Measurements from ENCODE around the gene LDB3.

Gene LDB3

DNA sequence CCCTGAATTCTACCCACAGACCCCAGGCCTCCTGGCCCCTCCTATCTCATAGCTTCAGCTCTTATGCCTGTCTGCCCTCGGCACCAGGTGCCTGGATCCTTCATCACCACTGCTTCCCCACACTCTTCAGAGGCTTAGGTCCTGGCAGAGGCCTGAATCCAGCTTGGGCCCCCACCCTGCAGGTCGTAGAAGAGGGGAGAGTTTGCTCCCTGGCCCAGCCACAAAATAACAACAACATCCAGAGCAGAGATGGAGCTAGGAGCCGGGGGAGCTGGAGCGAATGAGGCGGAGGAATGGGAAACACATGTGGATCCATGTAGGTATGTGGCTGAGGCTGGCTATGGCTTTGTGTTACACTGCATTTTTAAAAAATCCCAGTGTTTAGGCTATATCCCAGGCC, 21.8 kb upstream of the LDB3 start:
- TF ChIP-seq, protein P1, sequence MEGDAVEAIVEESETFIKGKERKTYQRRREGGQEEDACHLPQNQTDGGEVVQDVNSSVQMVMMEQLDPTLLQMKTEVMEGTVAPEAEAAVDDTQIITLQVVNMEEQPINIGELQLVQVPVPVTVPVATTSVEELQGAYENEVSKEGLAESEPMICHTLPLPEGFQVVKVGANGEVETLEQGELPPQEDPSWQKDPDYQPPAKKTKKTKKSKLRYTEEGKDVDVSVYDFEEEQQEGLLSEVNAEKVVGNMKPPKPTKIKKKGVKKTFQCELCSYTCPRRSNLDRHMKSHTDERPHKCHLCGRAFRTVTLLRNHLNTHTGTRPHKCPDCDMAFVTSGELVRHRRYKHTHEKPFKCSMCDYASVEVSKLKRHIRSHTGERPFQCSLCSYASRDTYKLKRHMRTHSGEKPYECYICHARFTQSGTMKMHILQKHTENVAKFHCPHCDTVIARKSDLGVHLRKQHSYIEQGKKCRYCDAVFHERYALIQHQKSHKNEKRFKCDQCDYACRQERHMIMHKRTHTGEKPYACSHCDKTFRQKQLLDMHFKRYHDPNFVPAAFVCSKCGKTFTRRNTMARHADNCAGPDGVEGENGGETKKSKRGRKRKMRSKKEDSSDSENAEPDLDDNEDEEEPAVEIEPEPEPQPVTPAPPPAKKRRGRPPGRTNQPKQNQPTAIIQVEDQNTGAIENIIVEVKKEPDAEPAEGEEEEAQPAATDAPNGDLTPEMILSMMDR (IDR thresholded peaks at IDR 0.05; ENCODE audit: low read length) = no peak
- TF ChIP-seq EZH2 (IDR thresholded peaks at IDR 0.05; ENCODE audit: borderline replicate concordance, low read length) = no peak

DNA sequence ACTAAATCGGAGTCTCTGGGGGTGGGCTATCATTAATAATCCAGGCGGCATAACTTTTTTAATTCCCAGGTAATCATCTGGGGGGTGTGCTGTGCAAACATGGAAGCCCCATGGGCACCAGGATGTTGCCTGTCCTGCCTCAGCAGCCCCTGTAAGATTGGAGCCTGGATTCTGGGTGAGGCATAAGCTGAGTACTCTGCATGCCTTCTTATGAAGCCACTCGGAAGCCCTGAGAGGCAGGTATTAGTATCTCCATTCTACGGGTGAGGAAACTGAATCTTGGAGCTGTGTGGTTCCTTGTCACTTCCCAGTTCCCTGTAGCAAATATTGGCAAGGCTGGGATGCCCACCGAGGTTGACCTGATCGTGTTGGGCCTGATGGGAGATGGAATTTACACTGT, 21.4 kb upstream of the LDB3 start:
- Histone ChIP-seq H2AFZ (ENCODE audit: low read length) (no peak overlapping the region), H3K27ac (ENCODE audit: low read depth, low read length, poor library complexity, severe bottlenecking) (no peak overlapping the region), H3K4me2 (ENCODE audit: low read length) (no peak overlapping the region), H3K4me3 (ENCODE audit: low read depth, low read length, poor library complexity, severe bottlenecking) (no peak overlapping the region), H3K79me2 (ENCODE audit: insufficient read depth, low read length) (no peaks in the 10 kb centered on the region), H3F3A (ENCODE audit: insufficient read depth, low read length) (no peaks in the 10 kb centered on the region), H3K27me3 (ENCODE audit: insufficient read depth, low read length) (0 out of 2 replicates have a peak, but pooled peaks cover 2% of the 10 kb centered on the region), H3K9ac (ENCODE audit: low read length) (no peak overlapping the region), H3K4me1 (ENCODE audit: insufficient read depth, low read length, severe bottlenecking) (no peaks in the 10 kb centered on the region), H4K20me1 (ENCODE audit: insufficient read depth, low read length) (no peaks in the 10 kb centered on the region), H3K9me3 (ENCODE audit: low read length) (peaks cover under 1% of the 10 kb centered on the region; the same call in 1 of the 2 replicates), H3K9me2 (ENCODE audit: low read depth, low read length) (no peaks in the 10 kb centered on the region), H3K36me3 (ENCODE audit: insufficient read depth, low read length) (no peaks in the 10 kb centered on the region; the same call in 1 of the 2 replicates)
- TF ChIP-seq, protein P1 (IDR thresholded peaks at IDR 0.05; ENCODE audit: low read length) = no peak
- TF ChIP-seq EZH2 (IDR thresholded peaks at IDR 0.05; ENCODE audit: borderline replicate concordance, low read length) = no peak

More for the DNA sequence above, 21.8 kb upstream of the LDB3 start:
- Histone ChIP-seq H3K27ac (ENCODE audit: low read depth, low read length, poor library complexity, severe bottlenecking) (no peak overlapping the region), H3K4me1 (ENCODE audit: insufficient read depth, low read length, severe bottlenecking) (no peaks in the 10 kb centered on the region), H3K9me2 (ENCODE audit: low read depth, low read length) (no peaks in the 10 kb centered on the region), H3K4me3 (ENCODE audit: low read depth, low read length, poor library complexity, severe bottlenecking) (no peak overlapping the region), H3K36me3 (ENCODE audit: insufficient read depth, low read length) (no peaks in the 10 kb centered on the region; the same call in 1 of the 2 replicates), H3K79me2 (ENCODE audit: insufficient read depth, low read length) (no peaks in the 10 kb centered on the region), H3K9me3 (ENCODE audit: low read length) (peaks cover 4% of the 10 kb centered on the region), H2AFZ (ENCODE audit: low read length) (no peak overlapping the region), H3K4me2 (ENCODE audit: low read length) (no peak overlapping the region), H3K9ac (ENCODE audit: low read length) (no peak overlapping the region), H3F3A (ENCODE audit: insufficient read depth, low read length) (no peaks in the 10 kb centered on the region), H3K27me3 (ENCODE audit: insufficient read depth, low read length) (0 out of 2 replicates have a peak, but pooled peaks cover 2% of the 10 kb centered on the region), H4K20me1 (ENCODE audit: insufficient read depth, low read length) (no peaks in the 10 kb centered on the region)

DNA sequence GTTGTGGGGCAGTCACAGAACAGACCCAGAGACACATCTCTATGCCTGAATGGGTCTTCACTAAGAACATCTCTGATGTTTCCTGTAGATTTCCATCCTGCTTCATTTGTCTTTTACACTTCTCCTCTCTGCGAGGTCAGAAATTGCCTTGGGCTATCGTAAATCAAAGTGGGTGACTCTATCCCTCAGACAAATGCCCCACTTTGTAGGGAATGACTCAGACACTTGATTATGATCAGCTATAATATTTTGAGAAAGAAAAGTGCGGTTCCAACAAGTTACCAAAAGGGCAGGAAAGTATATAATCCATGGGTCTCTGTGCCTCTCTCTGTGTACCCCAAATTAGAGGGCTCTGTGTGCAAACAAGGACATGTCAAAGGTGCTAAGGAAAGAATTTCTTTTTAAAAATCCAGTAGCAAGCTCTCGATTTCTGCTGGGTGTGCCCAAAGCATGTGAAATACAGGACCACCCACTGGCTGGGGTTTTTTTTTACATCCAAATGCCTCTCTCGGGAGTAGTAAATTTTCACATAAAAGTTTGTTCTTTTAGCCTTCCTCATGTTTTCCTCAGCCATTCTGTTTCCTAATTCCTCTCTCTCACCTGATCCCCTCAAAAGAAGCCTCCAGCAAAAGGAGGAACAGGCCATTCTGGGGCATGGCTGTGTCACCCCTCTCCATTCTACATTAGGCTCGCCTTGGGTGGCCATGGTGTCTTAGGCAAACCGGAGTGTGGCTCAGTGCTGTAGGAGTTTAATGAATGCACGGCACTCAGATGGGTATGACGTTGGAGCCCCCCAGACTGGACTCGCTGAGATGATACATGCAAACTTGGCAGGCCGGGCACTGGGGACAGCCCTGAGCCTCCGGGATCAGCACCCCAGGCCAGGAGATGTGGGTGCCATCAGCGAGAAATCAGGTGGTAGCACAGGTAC, 20.3 kb upstream of the LDB3 start:
- no peaks in the 10 kb centered on the region for H4K20me1 ChIP-seq (ENCODE audit: insufficient read depth, low read length)
- H3K9me3 ChIP-seq (ENCODE audit: low read length) = no peaks in the 10 kb centered on the region
- H3K9ac ChIP-seq (ENCODE audit: low read length) = no peak overlapping the region
- H3K4me1 ChIP-seq (ENCODE audit: insufficient read depth, low read length, severe bottlenecking) = no peaks in the 10 kb centered on the region
- TF ChIP-seq, protein P1 (IDR thresholded peaks at IDR 0.05; ENCODE audit: low read length) = no peak
- TF ChIP-seq EZH2 (IDR thresholded peaks at IDR 0.05; ENCODE audit: borderline replicate concordance, low read length) = no peak
- H3K79me2 ChIP-seq (ENCODE audit: insufficient read depth, low read length) = no peaks in the 10 kb centered on the region
- H3K4me3 ChIP-seq (ENCODE audit: low read depth, low read length, poor library complexity, severe bottlenecking) = no peak overlapping the region
- H3K9me2 ChIP-seq (ENCODE audit: low read depth, low read length) = no peaks in the 10 kb centered on the region
- H2AFZ ChIP-seq (ENCODE audit: low read length) = no peak overlapping the region
- no peaks in the 10 kb centered on the region for H3F3A ChIP-seq (ENCODE audit: insufficient read depth, low read length)
- 0 out of 2 replicates have a peak, but pooled peaks cover 2% of the 10 kb centered on the region for H3K27me3 ChIP-seq (ENCODE audit: insufficient read depth, low read length)
- no peak overlapping the region for H3K27ac ChIP-seq (ENCODE audit: low read depth, low read length, poor library complexity, severe bottlenecking)
- H3K36me3 ChIP-seq (ENCODE audit: insufficient read depth, low read length) = no peaks in the 10 kb centered on the region
- H3K4me2 ChIP-seq (ENCODE audit: low read length) = no peak overlapping the region

Measured in OCI-LY1 (cell line).